Measurements from ENCODE around the gene KCNH1.

DNA sequence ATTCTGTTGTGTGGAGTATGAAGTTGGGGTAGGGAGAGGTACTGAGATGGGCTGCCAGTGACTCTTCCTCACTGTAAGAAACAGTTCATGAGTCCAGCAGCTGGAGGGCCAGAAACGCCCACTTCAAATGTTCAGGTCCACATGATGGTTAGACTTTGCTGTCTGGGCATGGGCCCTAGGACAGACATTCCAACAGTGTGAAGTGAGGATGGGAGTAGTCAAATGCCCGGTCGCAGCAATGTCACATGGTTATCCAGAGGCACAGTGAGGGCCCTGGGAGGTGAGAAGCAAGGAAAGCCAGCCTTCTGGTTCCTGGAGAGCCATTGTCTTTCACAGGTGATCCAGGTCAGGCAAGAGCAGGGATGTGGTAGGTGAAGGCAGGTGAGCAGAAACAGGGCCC lies 500.8 kb downstream of the KCNH1 start:
- TF ChIP-seq FOSL2 (IDR thresholded peaks at IDR 0.05; ENCODE audit: borderline replicate concordance, low read depth) (no peak), CTCF (IDR thresholded peaks at IDR 0.05) (no peak), NRF1 (IDR thresholded peaks at IDR 0.05; ENCODE audit: low read depth, low read length) (no peak), EP300 (IDR thresholded peaks at IDR 0.05; ENCODE audit: borderline replicate concordance in 1 of 2, low read depth in 1 of 2, low read length in 1 of 2) (no peak), MXI1 (IDR thresholded peaks at IDR 0.05; ENCODE audit: low read depth, low read length) (no peak), JUND (IDR thresholded peaks at IDR 0.05) (no peak), REST (IDR thresholded peaks at IDR 0.05; ENCODE audit: low read depth, low read length) (no peak), TAF1 (IDR thresholded peaks at IDR 0.05; ENCODE audit: borderline replicate concordance, low read depth, low read length) (no peak), SMC3 (IDR thresholded peaks at IDR 0.05; ENCODE audit: low read depth, low read length) (no peak), NFIC (IDR thresholded peaks at IDR 0.05; ENCODE audit: borderline replicate concordance) (no peak)
- TF ChIP-seq, protein P1, sequence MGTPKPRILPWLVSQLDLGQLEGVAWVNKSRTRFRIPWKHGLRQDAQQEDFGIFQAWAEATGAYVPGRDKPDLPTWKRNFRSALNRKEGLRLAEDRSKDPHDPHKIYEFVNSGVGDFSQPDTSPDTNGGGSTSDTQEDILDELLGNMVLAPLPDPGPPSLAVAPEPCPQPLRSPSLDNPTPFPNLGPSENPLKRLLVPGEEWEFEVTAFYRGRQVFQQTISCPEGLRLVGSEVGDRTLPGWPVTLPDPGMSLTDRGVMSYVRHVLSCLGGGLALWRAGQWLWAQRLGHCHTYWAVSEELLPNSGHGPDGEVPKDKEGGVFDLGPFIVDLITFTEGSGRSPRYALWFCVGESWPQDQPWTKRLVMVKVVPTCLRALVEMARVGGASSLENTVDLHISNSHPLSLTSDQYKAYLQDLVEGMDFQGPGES (IDR thresholded peaks at IDR 0.05; ENCODE audit: low read depth, low read length) = no peak
